ENCODE results near the gene ATG7.
"Not testable (repeated sequence)": the region's sequence is repeated elsewhere in the genome, so short reads cannot be mapped to it uniquely, and the experiment has no call there.

The ATG7 gene

DNA sequence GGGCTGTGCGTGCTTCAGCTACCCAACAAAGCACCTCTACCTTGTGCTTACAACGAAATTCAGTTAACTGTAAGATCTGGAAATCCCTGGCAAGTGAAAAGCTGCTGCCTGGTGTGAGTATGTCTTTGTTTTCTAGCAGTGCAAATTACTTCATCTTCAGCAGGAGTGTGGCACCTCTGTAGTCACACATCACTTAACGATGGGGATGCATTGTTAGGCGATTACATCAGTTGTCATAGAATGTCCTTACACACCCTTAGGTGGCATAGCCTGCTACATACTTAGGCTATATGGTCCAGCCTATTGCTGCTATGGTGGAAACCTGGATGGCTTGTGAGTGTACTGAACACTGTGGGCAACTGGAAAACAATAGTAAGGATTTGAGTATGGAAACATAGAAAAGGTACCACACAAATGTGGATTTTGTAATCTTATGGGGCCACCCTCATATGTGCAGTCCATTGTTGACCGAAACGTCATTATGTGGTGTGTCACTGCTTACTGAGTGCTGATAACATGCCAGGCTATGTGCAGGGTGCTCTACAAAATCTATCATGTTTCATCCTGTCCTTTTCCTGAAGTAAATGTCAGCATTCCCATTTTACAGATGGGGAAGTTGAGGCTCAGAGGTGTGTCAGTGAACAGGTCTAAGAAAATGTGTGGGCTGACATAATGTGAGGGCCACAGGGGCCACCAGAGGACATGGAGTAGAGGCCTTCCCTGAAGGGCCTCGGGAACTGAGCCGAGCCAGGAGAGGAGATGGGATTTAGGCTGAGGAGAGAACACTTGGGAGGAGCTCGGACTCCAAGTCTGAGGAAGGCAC lies 198.0 kb downstream of the ATG7 start:
- no peak overlapping the region for H3K4me3 ChIP-seq
- no peak for TF ChIP-seq FOXP2 (optimal IDR thresholded peaks at IDR 0.05; ENCODE audit: control extremely low read depth, extremely low read length, insufficient read depth)
- no peak for DNase-seq (ENCODE audit: low read depth, low spot score)
- no peaks in the 10 kb centered on the region for H3K9me3 ChIP-seq (ENCODE audit: low read depth, low read length)
- no peak overlapping the region for H3K27ac ChIP-seq
- H3K9ac ChIP-seq (ENCODE audit: insufficient read length) = no peak overlapping the region
- H3K36me3 ChIP-seq (ENCODE audit: insufficient read depth, low read length) = no peaks in the 10 kb centered on the region

DNA sequence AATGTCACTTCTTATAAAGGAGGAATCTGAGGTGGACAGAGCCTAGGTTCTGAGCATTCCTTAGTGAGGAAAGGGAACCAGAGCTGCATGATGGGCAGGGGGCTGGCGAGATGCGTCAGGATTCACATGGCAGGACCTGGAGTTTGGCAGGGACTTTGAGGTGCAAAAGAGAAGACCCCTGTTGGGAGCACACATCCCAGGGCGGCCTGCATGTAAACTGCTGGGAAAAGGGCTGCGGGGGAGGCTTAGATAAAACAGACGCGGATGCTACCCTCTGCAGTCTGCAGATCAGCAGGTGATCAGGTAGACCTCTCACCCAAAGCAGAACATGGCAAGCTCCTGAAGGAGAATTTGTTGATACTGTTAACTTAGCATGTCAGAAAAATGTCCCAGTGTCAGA lies 203.1 kb downstream of the ATG7 start:
- TF ChIP-seq FOXP2 (optimal IDR thresholded peaks at IDR 0.05; ENCODE audit: control extremely low read depth, extremely low read length, insufficient read depth) = no peak
- TF ChIP-seq EZH2 (IDR thresholded peaks at IDR 0.05) = no peak
- TF ChIP-seq POLR2AphosphoS5 (IDR thresholded peaks at IDR 0.05; ENCODE audit: borderline replicate concordance, low read depth, low read length) = no peak
- Histone ChIP-seq H3K27ac (no peak overlapping the region), H3K9me3 (ENCODE audit: low read depth, low read length) (no peaks in the 10 kb centered on the region), H3K4me3 (no peak overlapping the region), H3K36me3 (ENCODE audit: insufficient read depth, low read length) (no peaks in the 10 kb centered on the region), H3K9ac (ENCODE audit: insufficient read length) (no peak overlapping the region)
- no peak for DNase-seq (ENCODE audit: low read depth, low spot score)

DNA sequence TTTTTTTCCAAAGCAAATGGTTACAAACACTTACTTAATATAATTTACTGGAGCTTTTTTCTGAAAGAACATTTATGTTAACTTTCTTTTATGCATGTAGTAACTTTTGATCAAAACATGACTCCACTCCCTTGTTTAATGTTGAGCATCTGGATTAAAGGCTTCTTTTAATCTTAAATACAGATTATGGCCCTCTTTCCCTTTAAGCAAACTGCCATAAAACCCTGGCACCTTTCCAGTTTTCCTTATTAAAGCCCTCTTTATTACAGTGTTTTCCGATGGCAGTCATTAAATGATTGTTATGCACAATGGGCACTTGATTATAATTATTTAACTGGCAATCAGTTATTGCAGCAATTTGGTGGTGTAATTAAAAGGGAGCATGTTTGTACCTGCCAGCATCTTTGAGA lies 204.5 kb downstream of the ATG7 start:
- TF ChIP-seq EZH2 (IDR thresholded peaks at IDR 0.05) (no peak), FOXP2 (optimal IDR thresholded peaks at IDR 0.05; ENCODE audit: control extremely low read depth, extremely low read length, insufficient read depth) (no peak), POLR2AphosphoS5 (IDR thresholded peaks at IDR 0.05; ENCODE audit: borderline replicate concordance, low read depth, low read length) (no peak)
- H3K36me3 ChIP-seq (ENCODE audit: insufficient read depth, low read length) = no peaks in the 10 kb centered on the region
- no peaks in the 10 kb centered on the region for H3K9me3 ChIP-seq (ENCODE audit: low read depth, low read length)
- no peak overlapping the region for H3K4me3 ChIP-seq
- no peak overlapping the region for H3K9ac ChIP-seq (ENCODE audit: insufficient read length)
- DNase-seq (ENCODE audit: low read depth, low spot score) = no peak
- H3K27ac ChIP-seq = no peak overlapping the region

DNA sequence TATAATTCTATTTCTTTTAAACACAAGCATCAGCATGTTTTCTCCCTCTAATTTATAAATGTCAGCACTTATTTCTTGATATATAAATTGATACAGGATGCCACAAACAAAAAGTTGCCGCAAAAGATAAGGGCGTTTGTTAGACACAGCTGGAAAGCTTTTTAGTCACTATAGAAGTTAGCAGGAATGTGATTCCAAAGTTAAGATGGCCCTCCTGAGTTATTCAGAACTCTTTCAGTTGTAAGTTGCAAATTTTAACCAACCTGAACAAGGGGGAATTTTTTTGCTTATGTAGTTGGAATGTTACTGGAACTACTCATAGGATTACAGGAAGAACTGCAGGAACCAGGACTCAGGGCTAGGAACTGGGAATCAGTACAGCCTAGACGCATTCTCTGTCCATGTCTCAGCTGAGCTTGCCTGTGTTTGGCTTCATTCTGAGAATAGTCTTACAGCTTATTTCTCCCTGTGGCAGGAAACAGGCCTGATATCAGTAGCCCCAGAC lies 205.3 kb downstream of the ATG7 start:
- no peaks in the 10 kb centered on the region for H3K9me3 ChIP-seq (ENCODE audit: low read depth, low read length)
- H3K36me3 ChIP-seq (ENCODE audit: insufficient read depth, low read length) = no peaks in the 10 kb centered on the region
- TF ChIP-seq POLR2AphosphoS5 (IDR thresholded peaks at IDR 0.05; ENCODE audit: borderline replicate concordance, low read depth, low read length) = no peak
- TF ChIP-seq EZH2 (IDR thresholded peaks at IDR 0.05) = no peak
- TF ChIP-seq FOXP2 (optimal IDR thresholded peaks at IDR 0.05; ENCODE audit: control extremely low read depth, extremely low read length, insufficient read depth) = no peak
- H3K4me3 ChIP-seq = no peak overlapping the region
- no peak overlapping the region for H3K9ac ChIP-seq (ENCODE audit: insufficient read length)
- no peak overlapping the region for H3K27ac ChIP-seq
- DNase-seq (ENCODE audit: low read depth, low spot score) = no peak

DNA sequence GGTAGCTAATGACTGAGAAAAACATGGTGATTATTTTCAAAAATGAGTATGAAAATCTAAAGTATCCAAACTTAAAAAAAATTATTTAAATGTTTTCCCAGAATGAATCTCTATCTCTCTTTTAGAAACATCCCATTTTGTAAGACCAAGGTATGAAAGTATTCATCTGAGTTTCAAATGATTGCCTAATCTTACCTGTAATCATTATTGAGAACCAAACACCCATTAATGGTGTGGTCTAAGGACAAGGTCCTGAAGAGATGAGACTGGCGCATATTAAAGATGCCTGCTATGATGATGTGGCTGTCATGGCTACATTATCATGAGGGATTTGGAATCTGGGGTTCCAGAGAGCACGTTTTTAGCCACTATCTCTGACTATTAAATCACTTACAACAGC lies 206.0 kb downstream of the ATG7 start:
- no peak for DNase-seq (ENCODE audit: low read depth, low spot score)
- H3K9ac ChIP-seq (ENCODE audit: insufficient read length) = no peak overlapping the region
- no peaks in the 10 kb centered on the region for H3K36me3 ChIP-seq (ENCODE audit: insufficient read depth, low read length)
- no peaks in the 10 kb centered on the region for H3K9me3 ChIP-seq (ENCODE audit: low read depth, low read length)
- H3K27ac ChIP-seq = no peak overlapping the region
- TF ChIP-seq POLR2AphosphoS5 (IDR thresholded peaks at IDR 0.05; ENCODE audit: borderline replicate concordance, low read depth, low read length) = no peak
- no peak overlapping the region for H3K4me3 ChIP-seq

DNA sequence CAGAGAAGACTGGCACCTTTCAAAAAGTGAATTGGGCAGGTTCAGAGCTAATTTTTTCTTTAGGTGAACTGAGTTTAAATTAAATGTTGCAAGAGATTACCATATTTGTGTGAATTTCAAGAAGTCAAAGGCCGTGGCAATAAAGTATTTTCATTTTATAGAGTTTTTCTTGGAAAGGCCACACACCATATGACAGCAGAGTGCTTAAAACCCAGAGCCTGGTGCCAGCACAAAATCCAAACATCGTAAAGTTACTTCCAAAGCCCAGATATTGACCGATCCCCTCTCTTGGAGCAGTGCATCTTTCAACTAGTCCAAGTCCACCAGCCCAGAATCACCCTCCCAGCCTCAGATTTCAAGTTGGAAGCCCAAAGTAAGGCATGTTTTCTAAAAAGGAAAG lies 207.0 kb downstream of the ATG7 start:
- Histone ChIP-seq H3K9ac (ENCODE audit: insufficient read length) (no peak overlapping the region), H3K4me3 (no peak overlapping the region), H3K36me3 (ENCODE audit: insufficient read depth, low read length) (no peaks in the 10 kb centered on the region), H3K27ac (no peak overlapping the region), H3K9me3 (ENCODE audit: low read depth, low read length) (no peaks in the 10 kb centered on the region)
- no peak for TF ChIP-seq POLR2AphosphoS5 (IDR thresholded peaks at IDR 0.05; ENCODE audit: borderline replicate concordance, low read depth, low read length)
- no peak for DNase-seq (ENCODE audit: low read depth, low spot score)

DNA sequence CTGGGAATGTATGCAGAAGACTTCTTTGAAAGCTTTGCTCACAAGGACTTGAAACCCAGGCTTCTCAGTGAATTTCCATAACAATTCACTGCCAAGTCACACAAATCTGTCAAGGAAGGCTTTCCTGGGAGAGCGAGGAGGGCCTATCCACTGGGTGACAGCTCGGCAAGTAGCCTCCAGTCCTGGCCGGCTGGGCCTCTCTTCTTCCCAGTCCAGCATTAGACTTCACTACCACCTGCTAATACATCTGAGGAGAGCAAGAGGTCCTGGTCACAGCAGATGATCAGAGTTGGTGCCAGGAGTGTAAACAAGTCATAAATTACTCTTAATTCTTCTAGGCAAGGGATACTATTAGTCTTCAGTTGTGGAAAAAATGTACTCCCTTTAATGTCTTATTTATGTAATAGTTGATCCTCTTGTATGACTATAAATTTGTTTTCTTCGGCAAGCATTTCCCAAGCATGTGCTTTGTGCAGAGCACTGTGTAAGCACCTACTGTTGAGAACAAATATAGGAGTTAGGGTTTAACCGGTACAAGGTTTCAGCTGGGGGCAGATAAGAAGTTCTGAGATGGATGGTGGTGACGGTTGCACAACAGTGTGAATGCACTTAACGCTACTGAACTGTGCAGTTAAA lies 208.6 kb downstream of the ATG7 start:
- no peak overlapping the region for H3K9ac ChIP-seq (ENCODE audit: insufficient read length)
- TF ChIP-seq FOXP2 (optimal IDR thresholded peaks at IDR 0.05; ENCODE audit: control extremely low read depth, extremely low read length, insufficient read depth) (no peak), POLR2AphosphoS5 (IDR thresholded peaks at IDR 0.05; ENCODE audit: borderline replicate concordance, low read depth, low read length) (no peak), EZH2 (IDR thresholded peaks at IDR 0.05) (no peak)
- no peaks in the 10 kb centered on the region for H3K9me3 ChIP-seq (ENCODE audit: low read depth, low read length)
- DNase-seq (ENCODE audit: low read depth, low spot score) = no peak
- H3K36me3 ChIP-seq (ENCODE audit: insufficient read depth, low read length) = no peaks in the 10 kb centered on the region
- no peak overlapping the region for H3K4me3 ChIP-seq
- no peak overlapping the region for H3K27ac ChIP-seq

DNA sequence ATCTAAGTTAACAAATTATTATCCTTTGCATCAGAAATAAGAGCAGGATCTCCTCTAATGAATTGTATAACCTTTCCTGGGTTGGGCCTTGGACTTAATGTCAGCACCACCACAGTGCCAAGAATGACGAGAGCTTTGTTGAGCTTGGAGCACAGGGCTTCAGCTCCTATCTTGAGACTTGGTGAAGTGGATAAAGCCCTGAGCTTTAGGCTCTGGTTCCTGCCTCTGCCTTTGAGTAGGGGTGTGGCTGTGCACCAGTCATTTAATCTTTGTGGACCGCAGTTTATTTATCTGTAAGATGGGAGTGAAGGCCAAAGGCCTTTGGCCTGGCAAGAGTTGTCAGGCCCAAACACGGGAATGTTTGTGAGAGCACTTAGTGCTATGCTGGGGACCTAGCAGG lies 209.4 kb downstream of the ATG7 start:
- H3K4me3 ChIP-seq = no peak overlapping the region
- no peak overlapping the region for H3K27ac ChIP-seq
- H3K9ac ChIP-seq (ENCODE audit: insufficient read length) = no peak overlapping the region
- H3K9me3 ChIP-seq (ENCODE audit: low read depth, low read length) = no peaks in the 10 kb centered on the region
- no peaks in the 10 kb centered on the region for H3K36me3 ChIP-seq (ENCODE audit: insufficient read depth, low read length)
- DNase-seq (ENCODE audit: low read depth, low spot score) = no peak
- TF ChIP-seq FOXP2 (optimal IDR thresholded peaks at IDR 0.05; ENCODE audit: control extremely low read depth, extremely low read length, insufficient read depth) = no peak
- TF ChIP-seq EZH2 (IDR thresholded peaks at IDR 0.05) = no peak
- no peak for TF ChIP-seq POLR2AphosphoS5 (IDR thresholded peaks at IDR 0.05; ENCODE audit: borderline replicate concordance, low read depth, low read length)

DNA sequence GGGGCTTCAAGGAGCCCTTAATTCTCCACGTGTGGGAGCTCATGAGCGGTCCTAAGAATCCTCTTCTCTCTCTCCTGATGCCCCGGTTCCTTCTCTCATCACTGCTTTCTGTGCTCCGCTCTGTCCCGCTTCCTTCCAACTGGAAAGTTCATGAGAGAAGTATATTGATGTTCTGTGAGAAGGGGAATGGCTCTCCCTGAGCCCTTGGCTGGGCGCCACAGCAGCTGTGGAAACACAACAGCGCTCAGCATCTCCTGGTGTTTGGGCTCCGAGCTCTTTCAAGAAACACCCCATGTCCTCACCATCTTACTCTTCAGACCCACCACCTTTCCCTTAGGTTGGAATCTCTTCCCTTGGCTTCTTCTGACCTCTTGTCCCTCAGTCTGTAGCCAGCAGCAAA lies 209.8 kb downstream of the ATG7 start:
- no peak overlapping the region for H3K27ac ChIP-seq
- no peak overlapping the region for H3K4me3 ChIP-seq
- H3K36me3 ChIP-seq (ENCODE audit: insufficient read depth, low read length) = no peaks in the 10 kb centered on the region
- no peak overlapping the region for H3K9ac ChIP-seq (ENCODE audit: insufficient read length)
- TF ChIP-seq EZH2 (IDR thresholded peaks at IDR 0.05) (no peak), FOXP2 (optimal IDR thresholded peaks at IDR 0.05; ENCODE audit: control extremely low read depth, extremely low read length, insufficient read depth) (no peak), POLR2AphosphoS5 (IDR thresholded peaks at IDR 0.05; ENCODE audit: borderline replicate concordance, low read depth, low read length) (no peak)
- H3K9me3 ChIP-seq (ENCODE audit: low read depth, low read length) = no peaks in the 10 kb centered on the region
- DNase-seq (ENCODE audit: low read depth, low spot score) = no peak

DNA sequence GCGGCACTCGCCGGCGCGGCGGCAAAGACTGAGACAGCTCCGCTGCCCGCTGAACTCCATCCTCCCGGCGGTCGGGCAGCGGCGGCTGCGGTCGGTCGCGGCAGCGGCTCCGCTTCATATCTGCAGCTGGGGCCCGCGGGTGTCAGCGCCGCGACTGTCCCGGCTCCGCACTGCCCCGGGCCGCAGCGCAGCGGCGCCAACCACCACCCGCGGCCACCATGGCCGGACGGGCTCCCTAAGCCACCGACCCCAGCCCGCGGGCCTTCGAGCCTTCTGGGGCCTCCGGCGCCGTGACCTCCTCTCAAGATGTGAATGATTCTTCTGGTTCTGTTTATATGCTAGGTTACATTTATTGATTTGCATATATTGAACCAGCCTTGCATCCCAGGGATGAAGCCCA lies 216.2 kb downstream of the ATG7 start:
- not testable (repeated sequence) for H3K4me3 ChIP-seq; H3K9ac ChIP-seq (ENCODE audit: insufficient read length); H3K9me3 ChIP-seq (ENCODE audit: low read depth, low read length); DNase-seq (ENCODE audit: low read depth, low spot score); H3K27ac ChIP-seq; H3K36me3 ChIP-seq (ENCODE audit: insufficient read depth, low read length)

All from SK-N-MC (cell line).